Measurements from ENCODE around the gene TBC1D21. TPM values are rescaled to one million over a fixed set of nuclear protein-coding genes. Genes with fewer than 3 reads are reported as not detected.

TBC1D21 gene
- total RNA-seq, 4 donors from 2014 or later = not detected

- no peaks in the 10 kb centered on the region for H3K27me3 ChIP-seq
- TF ChIP-seq POLR2A (IDR thresholded peaks at IDR 0.05) (no peak), POLR2AphosphoS5 (IDR thresholded peaks at IDR 0.05) (no peak)
- H3K27ac ChIP-seq = no peak overlapping the region
- H3K4me1 ChIP-seq = peaks cover 0 to 4% (median 0%) of the 10 kb centered on the region in 3 donors
- H3K9me3 ChIP-seq = no peaks in the 10 kb centered on the region
- no peak overlapping the region for H3K4me3 ChIP-seq
- WGBS, 2 donors (ENCODE audit: low coverage in 1 of 2) = no CpG with 5 or more reads among the region's 2 CpGs
- H3K36me3 ChIP-seq = no peaks in the 10 kb centered on the region
- no peak for ATAC-seq
These were observed 35.4 kb downstream of the TBC1D21 start for GRCh38 chr15:73908822-73909122.

GRCh38 chr15:73909651-73910050 lies 36.3 kb downstream of the TBC1D21 start:
- ATAC-seq = no peak
- Histone ChIP-seq H3K4me1 (peaks cover 0 to 4% (median 0%) of the 10 kb centered on the region in 3 donors), H3K9me3 (no peaks in the 10 kb centered on the region), H3K27me3 (no peaks in the 10 kb centered on the region), H3K36me3 (no peaks in the 10 kb centered on the region), H3K4me3 (no peak overlapping the region), H3K27ac (no peak overlapping the region)
- WGBS, 2 donors (ENCODE audit: low coverage in 1 of 2) = 94% methylated on average over 2 of the region's 2 CpGs; no CpG with 5 or more reads in 1 of the 2 donors
- TF ChIP-seq EP300 (IDR thresholded peaks at IDR 0.05) = no peak
- TF ChIP-seq CTCF (IDR thresholded peaks at IDR 0.05) = no peak
- TF ChIP-seq POLR2A (IDR thresholded peaks at IDR 0.05) = no peak
- TF ChIP-seq POLR2AphosphoS5 (IDR thresholded peaks at IDR 0.05) = no peak

GRCh38 chr15:73910522-73911303 lies 37.3 kb downstream of the TBC1D21 start:
- Histone ChIP-seq H3K9me3 (no peaks in the 10 kb centered on the region), H3K27me3 (no peaks in the 10 kb centered on the region), H3K4me1 (peaks cover 0 to 4% (median 0%) of the 10 kb centered on the region in 3 donors), H3K36me3 (no peaks in the 10 kb centered on the region), H3K4me3 (no peak overlapping the region), H3K27ac (no peak overlapping the region)
- 66% methylated on average over 3 of the region's 7 CpGs for WGBS, 2 donors (ENCODE audit: low coverage in 1 of 2)
- no peak for TF ChIP-seq CTCF (IDR thresholded peaks at IDR 0.05)
- TF ChIP-seq POLR2AphosphoS5 (IDR thresholded peaks at IDR 0.05) = no peak
- no peak for TF ChIP-seq EP300 (IDR thresholded peaks at IDR 0.05)
- no peak for TF ChIP-seq POLR2A (IDR thresholded peaks at IDR 0.05)
- ATAC-seq = no peak

GRCh38 chr15:73912030-73912596 lies 38.7 kb downstream of the TBC1D21 start:
- Histone ChIP-seq H3K36me3 (no peaks in the 10 kb centered on the region), H3K9me3 (no peaks in the 10 kb centered on the region), H3K4me3 (no peak overlapping the region), H3K4me1 (peaks cover 0 to 4% (median 0%) of the 10 kb centered on the region in 3 donors), H3K27ac (no peak overlapping the region), H3K27me3 (no peaks in the 10 kb centered on the region)
- ATAC-seq = no peak
- TF ChIP-seq CTCF (IDR thresholded peaks at IDR 0.05) (no peak), POLR2AphosphoS5 (IDR thresholded peaks at IDR 0.05) (no peak), POLR2A (IDR thresholded peaks at IDR 0.05) (no peak), EP300 (IDR thresholded peaks at IDR 0.05) (no peak)
- 74 to 77% methylated on average over 7 of the region's 7 CpGs for WGBS, 2 donors (ENCODE audit: low coverage in 1 of 2)

GRCh38 chr15:73914145-73914544 lies 40.8 kb downstream of the TBC1D21 start:
- Histone ChIP-seq H3K27ac (no peak overlapping the region), H3K4me3 (no peak overlapping the region), H3K27me3 (no peaks in the 10 kb centered on the region), H3K36me3 (peaks cover 0 to 6% of the 10 kb centered on the region in 2 donors), H3K9me3 (no peaks in the 10 kb centered on the region), H3K4me1 (no peaks in the 10 kb centered on the region)
- TF ChIP-seq POLR2AphosphoS5 (IDR thresholded peaks at IDR 0.05) (no peak), CTCF (IDR thresholded peaks at IDR 0.05) (no peak), POLR2A (IDR thresholded peaks at IDR 0.05) (no peak), EP300 (IDR thresholded peaks at IDR 0.05) (no peak)
- ATAC-seq = no peak
- WGBS, 2 donors (ENCODE audit: low coverage in 1 of 2) = 63 to 84% methylated on average over 2 to 3 of the region's 3 CpGs

All from gastroesophageal sphincter (tissue), 4 donors.